Cardiac atrium fibroblast (primary cell): ENCODE measurements around the gene BMP8B. TPM values are rescaled to one million over a fixed set of nuclear protein-coding genes. Genes with fewer than 3 reads are reported as not detected.

Experiments used
- total RNA-seq: library from RNA; depleted of rRNA; stranded (reverse); fragments of >200 nt; gene quantifications from 2 replicates; pipeline ENCODE4 v1.2.3, GENCODE V29; 2015

BMP8B gene
- total RNA-seq, result under 0.01 TPM in 1 of 2 replicates, not detected in the other

GRCh38 chr1:39788758-39789570, at the start of gene BMP8B:
Gene BMP8B, minus strand, starts transcription at chr1:39788865. Its CDS starts 380 bp downstream, at chr1:39788485.

GRCh38 chr1:39771022-39771532, 17.6 kb downstream of the BMP8B start, which contains the start of gene OXCT2:
Gene OXCT2, minus strand, starts transcription at chr1:39771348. Its CDS starts 93 bp downstream, at chr1:39771255.

GRCh38 chr1:39738622-39739366, 49.9 kb downstream of the BMP8B start, which contains the start of gene PPIE:
Gene PPIE, plus strand, starts transcription at chr1:39738882. Its CDS starts 19 bp downstream, at chr1:39738901.

Other genes starting within 250 kb of the BMP8B start
- gene PABPC4, start 212.1 kb downstream of the BMP8B start, total RNA-seq, result 130 and 214 TPM in 2 replicates
- gene HEYL, start 149.2 kb downstream of the BMP8B start, total RNA-seq, result 2.5 and 8.6 TPM in 2 replicates
- gene NT5C1A, start 116.8 kb downstream of the BMP8B start, total RNA-seq, result not detected in 2 replicates
- under 0.01 TPM in 1 of 2 replicates, not detected in the other for gene HPCAL4, start 97.4 kb downstream of the BMP8B start, total RNA-seq
- gene PPIE, start 50.0 kb downstream of the BMP8B start, total RNA-seq, result 33.2 and 39.0 TPM in 2 replicates
- 2.2 and 2.4 TPM in 2 replicates for gene OXCT2, start 17.5 kb downstream of the BMP8B start, total RNA-seq
- gene TRIT1, start 94.6 kb upstream of the BMP8B start, total RNA-seq, result 9.6 and 11.3 TPM in 2 replicates
- gene MYCL, start 113.1 kb upstream of the BMP8B start, total RNA-seq, result 0.54 and 0.81 TPM in 2 replicates
- 2.2 and 5.0 TPM in 2 replicates for gene MFSD2A, start 166.3 kb upstream of the BMP8B start, total RNA-seq